ENCODE data around the gene RNF40.

RNF40 gene

DNA sequence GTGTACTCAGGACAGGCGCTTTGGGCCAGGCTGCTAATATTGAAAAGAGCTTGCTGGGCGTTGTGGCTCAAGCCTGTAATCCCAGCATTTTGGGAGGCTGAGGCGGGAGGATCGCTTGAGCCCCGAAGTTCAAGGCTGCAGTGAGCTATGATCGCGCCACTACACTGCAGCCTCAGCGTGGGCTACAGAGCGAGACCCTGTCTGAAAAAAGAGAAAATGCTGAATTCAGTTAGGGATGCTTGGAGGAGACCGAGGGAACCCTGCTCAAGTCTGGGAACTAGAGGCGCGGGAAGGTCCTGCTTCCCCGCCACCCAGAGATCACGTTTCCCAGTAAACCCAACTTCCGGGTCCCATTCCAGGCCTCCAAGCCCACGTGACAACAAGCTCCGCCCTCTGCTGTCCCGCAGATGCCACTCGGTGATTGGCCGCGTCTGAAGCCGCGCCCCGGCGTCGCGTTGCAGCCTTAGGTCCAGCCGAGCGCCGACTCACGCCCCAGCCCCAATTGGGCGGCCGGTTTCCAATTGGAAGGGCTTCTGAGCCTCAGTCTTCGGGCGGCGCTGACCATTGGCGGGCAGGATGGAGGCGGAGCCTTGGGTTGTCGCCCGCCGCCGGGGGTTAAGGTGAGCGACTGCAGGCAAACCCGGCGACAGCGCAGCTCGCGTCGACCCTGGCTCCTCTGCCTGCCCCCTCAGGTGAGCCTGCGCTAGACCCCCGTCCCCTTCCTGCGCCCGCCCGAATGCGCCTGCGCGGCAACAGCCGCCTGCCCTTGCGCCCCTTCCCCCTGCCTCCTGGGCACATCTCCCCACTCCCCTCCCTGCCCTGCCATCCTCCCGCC lies 14.1 kb upstream of the RNF40 start, which contains the start of gene PHKG2:
TSS of gene PHKG2 (plus strand) at position 627 of the 835 bp plus-strand sequence. CDS start 396 bp downstream, outside the sequence.
- TF ChIP-seq GATA1 (IDR thresholded peaks at IDR 0.05; ENCODE audit: low read depth, low read length), result no peak
- peak; percentile 88 for TF ChIP-seq POLR2A (IDR thresholded peaks at IDR 0.05; ENCODE audit: low read length)
- DNase-seq, result peak; percentile 99

DNA sequence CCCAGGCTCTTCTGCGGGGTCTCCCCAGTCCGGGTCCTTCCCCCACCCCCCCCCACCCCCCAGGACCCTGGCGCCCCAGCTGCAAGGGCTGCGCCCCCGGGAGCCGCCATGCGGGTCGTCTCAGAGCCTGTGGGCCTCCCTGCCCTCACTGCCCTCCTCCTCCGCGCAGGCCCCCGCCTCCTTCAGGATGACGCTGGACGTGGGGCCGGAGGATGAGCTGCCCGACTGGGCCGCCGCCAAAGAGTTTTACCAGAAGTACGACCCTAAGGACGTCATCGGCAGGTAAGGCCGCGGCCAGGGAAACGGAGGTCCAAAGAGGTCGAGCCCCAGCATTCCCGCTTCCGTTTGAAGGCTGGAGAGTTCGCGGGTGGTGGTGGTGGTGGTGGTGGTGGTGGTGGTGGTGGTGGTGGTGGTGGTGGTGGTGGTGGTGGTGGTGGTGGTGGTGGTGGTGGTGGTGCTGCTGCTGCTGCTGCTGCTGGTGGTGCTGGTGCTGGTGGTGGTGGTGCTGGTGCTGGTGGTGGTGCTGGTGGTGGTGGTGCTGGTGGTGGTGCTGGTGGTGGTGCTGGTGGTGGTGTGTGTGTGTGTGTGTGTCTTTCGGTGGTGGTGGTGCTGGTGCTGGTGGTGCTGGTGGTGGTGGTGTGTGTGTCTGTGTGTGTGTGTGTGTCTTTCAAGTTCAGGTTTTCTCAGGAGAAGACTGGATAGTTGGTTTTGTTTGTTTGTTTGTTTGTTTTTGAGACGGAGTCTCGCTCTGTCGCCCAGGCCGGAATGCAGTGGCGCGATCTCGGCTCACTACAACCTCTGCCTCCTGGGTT lies 13.3 kb upstream of the RNF40 start:
- no peak for TF ChIP-seq GATA1 (IDR thresholded peaks at IDR 0.05; ENCODE audit: low read depth, low read length)
- no peak for TF ChIP-seq POLR2A (IDR thresholded peaks at IDR 0.05; ENCODE audit: low read length)
- peak; percentile 68 to 70 for DNase-seq

DNA sequence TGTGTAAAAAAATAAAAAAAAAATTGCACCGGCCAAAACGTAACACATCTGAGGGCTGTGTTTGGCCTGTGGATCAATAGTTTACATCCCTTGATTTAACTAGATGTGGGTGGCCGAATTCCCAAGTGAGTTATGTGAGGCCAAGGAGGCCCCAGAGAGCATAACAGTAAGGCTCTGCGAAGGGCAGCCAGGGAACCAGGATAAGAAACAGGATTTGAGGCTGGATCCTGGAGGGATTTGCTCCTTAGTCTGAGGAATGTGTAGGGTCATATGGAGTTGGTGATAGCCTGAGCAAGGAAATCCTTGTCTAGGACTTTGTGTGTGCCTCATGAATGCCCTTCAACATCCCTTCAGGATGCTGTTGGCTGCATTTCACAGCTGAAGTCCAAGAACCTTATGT lies 11.9 kb upstream of the RNF40 start:
- TF ChIP-seq GATA1 (IDR thresholded peaks at IDR 0.05; ENCODE audit: low read depth, low read length) (no peak), POLR2A (IDR thresholded peaks at IDR 0.05; ENCODE audit: low read length) (no peak)
- DNase-seq, result no peak

DNA sequence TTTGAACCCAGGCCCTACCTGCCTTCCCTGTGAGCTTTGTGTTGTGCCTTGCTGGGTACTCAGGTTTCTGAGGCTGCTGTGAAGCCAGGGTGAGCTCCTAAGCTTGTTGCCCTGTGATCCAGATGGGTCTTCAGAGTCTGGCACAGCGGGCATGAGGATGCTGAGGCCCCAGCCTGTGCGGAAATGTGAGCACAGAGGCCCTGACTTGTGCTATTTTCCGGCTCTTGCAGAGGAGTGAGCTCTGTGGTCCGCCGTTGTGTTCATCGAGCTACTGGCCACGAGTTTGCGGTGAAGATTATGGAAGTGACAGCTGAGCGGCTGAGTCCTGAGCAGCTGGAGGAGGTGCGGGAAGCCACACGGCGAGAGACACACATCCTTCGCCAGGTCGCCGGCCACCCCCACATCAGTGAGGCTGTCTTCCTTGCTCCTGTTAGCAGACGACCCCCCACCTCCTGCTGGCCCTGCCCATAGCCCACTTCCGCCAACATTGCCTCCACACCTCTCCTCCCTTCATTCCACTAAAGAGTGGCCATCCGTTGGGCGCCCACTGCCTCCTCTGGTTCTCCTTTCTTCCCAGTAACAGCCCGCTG lies 11.2 kb upstream of the RNF40 start:
- no peak for DNase-seq
- TF ChIP-seq GATA1 (IDR thresholded peaks at IDR 0.05; ENCODE audit: low read depth, low read length), result no peak
- TF ChIP-seq POLR2A (IDR thresholded peaks at IDR 0.05; ENCODE audit: low read length), result no peak

DNA sequence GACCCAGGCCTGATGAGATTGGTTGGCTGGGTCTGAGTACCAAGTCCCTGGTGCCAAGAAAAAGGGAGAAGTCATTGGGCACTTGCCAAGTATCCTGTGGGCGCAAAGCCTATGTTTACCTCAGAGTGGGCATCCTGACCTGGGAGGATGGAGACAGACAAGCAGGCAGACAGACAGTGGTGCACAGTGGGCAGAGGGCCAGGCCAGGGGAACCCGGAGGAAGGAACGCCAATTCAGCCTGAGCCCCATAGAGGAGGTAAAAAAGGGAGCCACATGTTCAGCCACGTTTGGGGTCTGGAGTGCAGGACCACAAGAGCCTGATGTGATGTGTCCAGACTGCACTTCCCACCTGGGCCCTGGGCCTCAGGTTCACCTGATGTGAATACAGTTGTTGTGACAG lies 8.5 kb upstream of the RNF40 start:
- DNase-seq, result no peak
- TF ChIP-seq POLR2A (IDR thresholded peaks at IDR 0.05; ENCODE audit: low read length) (no peak), GATA1 (IDR thresholded peaks at IDR 0.05; ENCODE audit: low read depth, low read length) (no peak)

DNA sequence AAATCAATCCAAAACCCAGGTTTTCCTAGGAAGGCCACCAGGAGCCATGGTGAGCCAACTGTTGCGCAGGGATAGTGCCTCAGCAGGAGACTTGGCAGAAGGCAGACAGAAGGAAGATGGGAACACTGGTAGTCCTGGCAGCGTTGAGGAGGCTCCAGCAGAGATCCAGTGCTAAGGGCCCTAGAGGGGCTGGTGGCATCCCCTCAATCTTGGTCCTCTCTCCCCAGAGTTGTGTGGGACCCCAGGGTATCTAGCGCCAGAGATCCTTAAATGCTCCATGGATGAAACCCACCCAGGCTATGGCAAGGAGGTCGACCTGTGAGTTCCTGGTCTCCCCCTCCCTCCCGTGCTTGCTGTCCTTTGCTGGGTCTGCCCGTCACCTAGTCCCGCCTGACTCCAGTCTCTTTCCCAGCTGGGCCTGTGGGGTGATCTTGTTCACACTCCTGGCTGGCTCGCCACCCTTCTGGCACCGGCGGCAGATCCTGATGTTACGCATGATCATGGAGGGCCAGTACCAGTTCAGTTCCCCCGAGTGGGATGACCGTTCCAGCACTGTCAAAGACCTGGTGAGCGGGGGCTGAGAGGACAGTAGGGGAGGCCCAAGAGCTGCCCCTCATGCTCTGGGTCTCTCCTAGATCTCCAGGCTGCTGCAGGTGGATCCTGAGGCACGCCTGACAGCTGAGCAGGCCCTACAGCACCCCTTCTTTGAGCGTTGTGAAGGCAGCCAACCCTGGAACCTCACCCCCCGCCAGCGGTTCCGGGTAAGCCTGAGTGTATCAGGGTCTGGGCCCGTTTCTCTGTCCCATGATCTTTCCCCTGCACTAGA lies 6.0 kb upstream of the RNF40 start:
- no peak for DNase-seq
- no peak for TF ChIP-seq POLR2A (IDR thresholded peaks at IDR 0.05; ENCODE audit: low read length)
- no peak for TF ChIP-seq GATA1 (IDR thresholded peaks at IDR 0.05; ENCODE audit: low read depth, low read length)

DNA sequence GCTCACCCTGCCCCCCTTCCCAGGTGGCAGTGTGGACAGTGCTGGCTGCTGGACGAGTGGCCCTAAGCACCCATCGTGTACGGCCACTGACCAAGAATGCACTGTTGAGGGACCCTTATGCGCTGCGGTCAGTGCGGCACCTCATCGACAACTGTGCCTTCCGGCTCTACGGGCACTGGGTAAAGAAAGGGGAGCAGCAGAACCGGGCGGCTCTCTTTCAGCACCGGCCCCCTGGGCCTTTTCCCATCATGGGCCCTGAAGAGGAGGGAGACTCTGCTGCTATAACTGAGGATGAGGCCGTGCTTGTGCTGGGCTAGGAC lies 5.4 kb upstream of the RNF40 start:
- TF ChIP-seq POLR2A (IDR thresholded peaks at IDR 0.05; ENCODE audit: low read length), result no peak
- TF ChIP-seq GATA1 (IDR thresholded peaks at IDR 0.05; ENCODE audit: low read depth, low read length), result no peak
- DNase-seq, result no peak

DNA sequence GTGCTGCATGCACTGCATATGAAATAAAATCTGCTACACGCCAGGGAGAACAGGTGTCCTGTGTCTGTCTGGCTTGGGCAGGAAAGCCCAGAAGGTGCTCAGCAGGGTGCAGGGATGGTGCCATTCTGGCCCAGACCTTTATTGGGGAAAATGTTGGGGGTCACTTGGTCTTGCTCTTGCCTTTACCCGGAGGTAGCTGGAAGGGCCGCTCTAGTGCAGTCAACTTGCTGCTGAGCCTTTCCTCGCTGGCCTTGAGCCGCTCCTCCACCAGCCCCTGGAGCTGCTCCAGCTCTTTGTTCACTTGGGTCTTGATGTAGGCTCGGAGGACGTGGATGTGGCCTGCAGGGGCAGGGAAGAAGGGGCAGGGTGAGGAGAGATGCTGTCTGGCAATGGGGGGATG lies 4.8 kb upstream of the RNF40 start:
- DNase-seq, result no peak
- TF ChIP-seq POLR2A (IDR thresholded peaks at IDR 0.05; ENCODE audit: low read length) (no peak), GATA1 (IDR thresholded peaks at IDR 0.05; ENCODE audit: low read depth, low read length) (no peak)

DNA sequence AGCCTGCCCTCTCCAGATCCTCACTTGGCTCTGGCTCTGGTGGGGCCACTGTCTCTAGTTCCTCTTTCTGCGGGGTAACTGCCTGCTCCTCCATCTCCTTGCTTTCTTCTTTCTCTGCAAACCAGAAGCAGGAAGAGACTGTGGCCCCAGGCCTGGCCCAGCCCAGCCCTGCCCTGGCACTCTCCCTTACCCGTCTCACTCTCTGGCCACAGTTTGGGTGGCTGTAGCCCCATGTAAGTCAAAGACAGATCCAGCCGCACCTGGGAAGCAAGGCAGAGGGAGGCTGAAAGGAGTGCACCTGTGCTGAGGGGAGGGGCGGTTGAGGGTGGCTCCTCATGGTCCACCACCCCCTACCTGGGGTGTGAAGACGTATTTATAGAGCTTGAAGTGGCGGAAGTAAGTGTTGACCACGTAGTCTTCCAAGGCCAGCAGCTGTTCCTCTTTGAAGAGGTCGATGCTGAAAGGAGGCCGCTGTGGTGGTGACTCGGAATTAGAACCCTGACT lies 3.1 kb upstream of the RNF40 start:
- DNase-seq, result no peak
- TF ChIP-seq GATA1 (IDR thresholded peaks at IDR 0.05; ENCODE audit: low read depth, low read length) (no peak), POLR2A (IDR thresholded peaks at IDR 0.05; ENCODE audit: low read length) (no peak)

DNA sequence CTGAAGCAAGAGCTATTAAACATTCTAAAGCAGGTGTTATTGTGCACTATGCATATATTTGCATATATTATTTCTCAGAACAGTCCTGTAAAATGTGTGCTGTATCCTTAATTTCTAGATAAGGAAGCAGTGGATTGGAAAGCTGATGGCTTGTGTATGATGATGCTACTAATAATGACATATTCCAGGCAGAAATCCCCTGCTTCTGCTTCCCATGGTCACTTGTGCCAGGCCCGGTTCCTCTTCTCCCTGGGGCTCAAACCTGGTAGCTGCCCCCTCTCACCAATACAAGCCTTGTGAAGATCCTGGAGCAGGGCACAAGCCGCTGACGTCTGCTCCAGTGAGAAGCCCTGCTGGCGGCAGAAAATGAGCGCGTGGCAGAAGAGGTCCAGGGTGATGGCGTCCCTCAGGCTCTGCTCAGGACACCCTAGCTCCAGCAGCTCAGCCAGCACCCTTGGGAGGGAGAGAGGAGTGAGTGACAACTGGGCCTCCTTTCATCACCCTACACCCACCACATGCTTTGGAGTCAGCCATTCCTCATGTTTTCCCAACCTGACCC lies 2.0 kb upstream of the RNF40 start:
- no peak for DNase-seq
- TF ChIP-seq POLR2A (IDR thresholded peaks at IDR 0.05; ENCODE audit: low read length) (no peak), GATA1 (IDR thresholded peaks at IDR 0.05; ENCODE audit: low read depth, low read length) (no peak)

DNA sequence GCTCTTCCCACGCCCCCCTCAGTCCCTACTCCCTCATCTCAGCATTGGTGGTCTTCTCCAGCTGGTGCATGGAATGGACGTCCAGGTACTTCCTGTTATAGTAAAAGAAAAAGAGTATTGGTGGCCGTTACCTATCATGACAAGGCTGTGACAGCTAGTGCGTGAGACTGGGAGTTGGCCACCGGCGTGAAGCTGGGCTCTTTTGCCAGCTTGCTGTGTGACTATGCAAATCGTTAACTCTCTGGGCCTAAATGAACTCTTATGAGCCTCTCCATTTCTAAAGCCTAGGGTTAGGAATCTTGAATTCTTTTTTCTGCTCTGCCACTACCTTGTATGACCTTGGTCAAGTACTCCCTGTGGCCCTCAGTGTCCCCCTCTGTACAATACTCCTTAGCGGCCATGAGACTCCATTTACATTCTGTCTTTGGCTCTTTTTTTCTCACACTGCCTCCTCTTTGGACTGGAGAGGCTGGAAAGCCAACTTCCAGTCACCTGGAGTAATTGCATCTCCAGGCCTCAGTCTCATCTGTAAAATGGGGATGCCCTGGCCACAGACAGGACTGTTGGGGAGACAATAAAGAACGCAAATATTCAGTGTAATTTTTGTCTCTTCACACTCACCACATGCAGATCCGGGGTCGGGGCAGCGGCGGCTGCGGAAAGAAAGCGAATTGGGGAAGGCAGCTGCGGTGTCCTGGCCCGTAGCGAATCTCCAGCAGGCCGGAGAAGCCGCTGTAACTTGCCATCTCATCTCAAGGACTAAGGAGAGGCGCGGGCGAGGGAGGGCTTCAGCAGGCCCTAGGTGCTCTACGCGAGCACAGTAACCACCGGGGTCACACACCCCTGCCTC lies 1.3 kb upstream of the RNF40 start:
- no peak for DNase-seq
- TF ChIP-seq GATA1 (IDR thresholded peaks at IDR 0.05; ENCODE audit: low read depth, low read length) (no peak), POLR2A (IDR thresholded peaks at IDR 0.05; ENCODE audit: low read length) (no peak)

DNA sequence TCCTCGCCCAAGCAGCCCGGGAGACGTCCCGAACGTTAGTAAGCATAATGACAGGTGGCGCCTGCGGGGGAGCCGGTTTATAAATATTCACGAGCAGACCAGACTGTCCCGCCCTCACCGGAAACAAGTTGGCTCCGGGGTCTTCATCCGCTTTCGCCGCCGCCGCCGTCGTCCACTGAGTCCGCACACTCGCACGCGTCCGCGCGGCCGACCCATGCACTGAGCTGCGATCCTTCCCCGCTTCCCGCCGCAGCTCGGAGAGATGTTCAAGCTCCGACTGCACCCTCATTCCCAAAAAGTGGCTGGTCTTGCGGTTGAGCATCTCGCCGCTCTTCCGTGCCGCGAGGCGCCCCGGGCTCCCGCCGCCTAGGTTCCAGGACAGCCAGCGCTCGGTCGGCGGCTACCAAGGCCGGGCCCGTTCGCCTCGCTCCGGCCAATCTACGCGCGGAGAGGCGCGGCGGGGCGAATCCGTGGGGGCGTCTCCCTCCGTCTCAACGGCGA lies 645 bp upstream of the RNF40 start:
- TF ChIP-seq POLR2A (IDR thresholded peaks at IDR 0.05; ENCODE audit: low read length) (no peak), GATA1 (IDR thresholded peaks at IDR 0.05; ENCODE audit: low read depth, low read length) (no peak)
- peak; percentile 68 to 69 for DNase-seq

Measured in erythroblast (primary cell).